GM13976 (cell line): ENCODE measurements around the gene SPINDOC.
"Not testable (repeated sequence)": the region's sequence is repeated elsewhere in the genome, so short reads cannot be mapped to it uniquely, and the experiment has no call there.

ENCODE experiments used
- DNase-seq: peaks from one replicate; pipeline ENCODE4 v3.0.0; 2012; ENCODE audit warnings: low spot score
- CTCF ChIP-seq: IDR thresholded peaks from 2 replicates; pipeline ENCODE4 v1.5.1; 2012; ENCODE audit warnings: borderline replicate concordance, mild to moderate bottlenecking; ENCODE audit not compliant: insufficient read depth; ENCODE audit errors: extremely low read depth, missing control alignments, control extremely low read depth
- in situ Hi-C: fragments of 300-500 bp; cut with MboI; formaldehyde crosslinking; loops from one replicate; pipeline ENCODE4 v1.12.0; 2022; ENCODE audit warnings: low sequenced_read_pairs, mixed read lengths, inconsistent platforms; ENCODE audit not compliant: unreplicated experiment

SPINDOC gene

GRCh38 chr11:63862923-63863322 lies 49.7 kb downstream of the SPINDOC start:
- TF ChIP-seq CTCF, result no peak
- in situ Hi-C loops, result no loop called here
- DNase-seq, result no peak

GRCh38 chr11:63863620-63864019 lies 50.4 kb downstream of the SPINDOC start:
- in situ Hi-C loops, DNase-seq: not testable (repeated sequence)

GRCh38 chr11:63866211-63866610 lies 53.0 kb downstream of the SPINDOC start:
- in situ Hi-C loops, result no loop called here
- peak; percentile 85 for DNase-seq
- TF ChIP-seq CTCF, result no peak

- in situ Hi-C loops, result no loop called here
- no peak for DNase-seq
- TF ChIP-seq CTCF, result no peak
Measured at GRCh38 chr11:63867511-63867910, 54.3 kb downstream of the SPINDOC start.

- DNase-seq, result no peak
- in situ Hi-C loops, result no loop called here
Measured at GRCh38 chr11:63868399-63869064, 55.3 kb downstream of the SPINDOC start.

GRCh38 chr11:63869171-63869591 lies 55.9 kb downstream of the SPINDOC start:
- no peak for TF ChIP-seq CTCF
- no peak for DNase-seq
- in situ Hi-C loops, result no loop called here

More at GRCh38 chr11:63868399-63869064, 55.3 kb downstream of the SPINDOC start:
- no peak for TF ChIP-seq CTCF

- in situ Hi-C loops, result no loop called here
- no peak for DNase-seq
- TF ChIP-seq CTCF, result no peak
Measured at GRCh38 chr11:63869683-63870082, 56.4 kb downstream of the SPINDOC start.
